NCI-H1048 (cell line): ENCODE measurements around the gene EXOC5.

ENCODE experiments used
- DNase-seq: peaks from one replicate; lab custom pipeline; 2025; lab: John Stamatoyannopoulos, UW

EXOC5 gene, protein sequence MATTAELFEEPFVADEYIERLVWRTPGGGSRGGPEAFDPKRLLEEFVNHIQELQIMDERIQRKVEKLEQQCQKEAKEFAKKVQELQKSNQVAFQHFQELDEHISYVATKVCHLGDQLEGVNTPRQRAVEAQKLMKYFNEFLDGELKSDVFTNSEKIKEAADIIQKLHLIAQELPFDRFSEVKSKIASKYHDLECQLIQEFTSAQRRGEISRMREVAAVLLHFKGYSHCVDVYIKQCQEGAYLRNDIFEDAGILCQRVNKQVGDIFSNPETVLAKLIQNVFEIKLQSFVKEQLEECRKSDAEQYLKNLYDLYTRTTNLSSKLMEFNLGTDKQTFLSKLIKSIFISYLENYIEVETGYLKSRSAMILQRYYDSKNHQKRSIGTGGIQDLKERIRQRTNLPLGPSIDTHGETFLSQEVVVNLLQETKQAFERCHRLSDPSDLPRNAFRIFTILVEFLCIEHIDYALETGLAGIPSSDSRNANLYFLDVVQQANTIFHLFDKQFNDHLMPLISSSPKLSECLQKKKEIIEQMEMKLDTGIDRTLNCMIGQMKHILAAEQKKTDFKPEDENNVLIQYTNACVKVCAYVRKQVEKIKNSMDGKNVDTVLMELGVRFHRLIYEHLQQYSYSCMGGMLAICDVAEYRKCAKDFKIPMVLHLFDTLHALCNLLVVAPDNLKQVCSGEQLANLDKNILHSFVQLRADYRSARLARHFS

DNA sequence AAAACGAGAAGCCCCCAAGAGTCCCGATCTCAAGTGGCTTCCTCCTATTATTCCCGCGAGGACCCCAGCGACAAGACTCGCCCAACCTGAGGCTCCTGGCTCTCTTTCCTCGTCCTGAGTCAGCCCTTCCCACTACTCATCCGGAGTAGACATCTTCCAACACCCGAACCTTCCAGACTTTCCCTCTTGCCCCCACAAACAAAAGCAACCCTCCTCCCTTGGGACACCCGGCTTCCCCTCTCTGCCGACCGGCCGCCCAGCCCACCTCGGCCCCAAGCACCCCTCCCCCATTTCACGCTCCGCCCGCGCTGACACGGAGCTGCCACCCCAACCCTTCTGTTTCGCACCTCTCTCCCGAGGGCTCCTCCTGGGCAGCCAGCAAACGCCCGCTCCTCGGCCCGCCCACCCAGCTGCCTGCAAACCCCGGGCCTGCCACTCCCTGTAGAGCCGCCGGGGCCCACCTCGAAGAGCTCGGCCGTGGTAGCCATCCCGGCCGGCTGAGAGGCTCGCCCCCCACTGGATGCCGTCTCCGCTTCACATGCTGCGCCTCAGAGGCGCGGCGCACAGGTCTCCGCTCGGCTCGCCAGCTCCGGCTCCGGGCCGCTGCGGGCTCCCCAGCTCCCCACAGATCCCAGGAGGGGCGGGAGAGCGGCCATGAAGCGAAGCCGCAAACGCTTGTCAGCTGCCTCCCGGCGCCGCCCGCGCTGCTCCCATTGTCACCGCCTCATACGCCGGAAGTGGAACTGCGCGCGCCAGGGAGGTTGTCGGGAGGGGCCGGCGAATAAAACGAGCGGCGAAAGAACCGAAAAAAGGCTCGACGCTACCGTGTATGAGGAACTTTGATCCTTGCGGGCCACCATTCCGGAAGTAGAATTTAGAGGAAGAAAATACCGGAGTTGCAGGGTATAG, at the start of gene EXOC5, which contains the start of gene AP5M1:
Gene EXOC5 (minus strand): TSS at position 745 of the 909 bp plus-strand sequence. CDS start 257 bp downstream, at position 488.
Gene AP5M1 (plus strand): TSS at position 811 of the 909 bp plus-strand sequence. CDS start 344 bp downstream, outside the sequence.
- DNase-seq = peak; percentile 83

DNA sequence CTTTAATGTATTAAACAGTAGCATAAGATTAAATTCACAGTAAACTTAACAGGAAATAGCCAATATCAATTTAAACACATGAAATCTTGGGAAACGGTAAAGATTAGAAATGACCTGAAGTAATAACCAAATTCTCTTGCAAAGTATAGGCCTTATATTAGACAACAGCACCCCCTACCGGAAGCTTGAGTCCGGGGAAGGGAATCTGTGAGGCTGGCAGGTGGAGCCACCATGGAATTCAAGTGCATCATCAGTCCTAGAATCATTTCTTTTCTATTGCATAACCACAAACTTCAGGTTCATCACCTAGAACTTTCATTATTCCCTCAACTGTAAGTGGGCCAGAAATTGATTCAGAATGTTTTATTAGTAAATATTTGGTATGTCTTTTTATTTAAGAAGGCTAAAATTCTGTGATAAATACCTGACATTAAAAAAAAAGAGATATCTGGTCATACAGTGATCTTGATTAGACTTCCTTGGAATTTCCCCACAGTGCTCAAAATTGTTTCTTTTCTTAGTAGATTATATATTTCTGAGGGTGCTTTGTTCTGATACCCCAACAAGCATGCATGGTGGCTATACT, 48.6 kb upstream of the EXOC5 start:
- peak; percentile 58 for DNase-seq

DNA sequence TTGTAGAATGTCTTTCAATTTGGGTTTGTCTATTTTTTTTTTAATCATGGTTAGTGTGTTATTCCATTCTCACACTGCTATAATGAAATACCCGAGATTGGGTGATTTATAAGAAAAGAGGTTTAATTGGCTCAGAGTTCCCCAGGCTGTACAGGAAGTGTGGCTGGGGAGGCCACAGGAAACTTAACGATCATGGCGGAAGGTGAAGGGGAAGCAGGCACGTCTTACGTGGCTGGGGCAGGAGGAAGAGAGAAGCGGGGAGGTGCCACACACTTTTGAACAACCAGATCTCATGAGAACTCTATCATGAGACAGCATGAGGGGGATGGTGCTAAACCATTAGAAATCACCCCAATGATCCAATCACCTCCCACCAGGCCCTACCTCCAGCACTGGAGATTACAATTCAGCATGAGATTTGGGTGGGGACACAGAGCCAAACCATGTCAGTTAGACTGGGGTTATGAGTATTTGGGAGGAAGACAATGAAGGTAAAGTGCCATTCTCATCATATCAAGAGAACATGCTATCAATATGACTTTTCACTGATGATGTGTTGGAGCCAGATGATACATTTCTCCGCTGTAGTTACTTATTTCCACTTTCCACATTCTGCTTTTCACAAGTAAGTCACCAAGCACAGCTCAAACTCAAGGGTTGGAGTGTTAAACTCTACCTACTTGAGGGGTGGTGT, 45.8 kb upstream of the EXOC5 start:
- no peak for DNase-seq

DNA sequence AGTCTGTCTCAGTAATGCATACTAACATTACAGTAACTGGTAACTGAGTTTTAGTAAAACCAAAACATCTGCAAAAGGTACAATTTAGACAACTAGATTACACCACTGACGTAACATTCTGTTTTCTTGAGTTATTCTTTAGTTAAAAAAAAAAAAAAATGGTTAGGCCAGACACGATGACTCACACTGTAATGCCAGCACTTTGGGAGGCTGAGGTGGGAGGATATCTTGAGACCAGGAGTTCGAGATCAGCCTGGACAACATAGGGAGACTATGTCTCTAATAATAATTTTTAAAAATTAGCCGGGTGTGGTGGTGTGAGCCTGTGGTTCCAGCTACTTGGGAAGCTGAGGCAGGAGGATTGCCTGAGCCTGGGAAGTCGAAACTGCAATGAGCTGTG, 34.2 kb upstream of the EXOC5 start:
- DNase-seq = no peak

DNA sequence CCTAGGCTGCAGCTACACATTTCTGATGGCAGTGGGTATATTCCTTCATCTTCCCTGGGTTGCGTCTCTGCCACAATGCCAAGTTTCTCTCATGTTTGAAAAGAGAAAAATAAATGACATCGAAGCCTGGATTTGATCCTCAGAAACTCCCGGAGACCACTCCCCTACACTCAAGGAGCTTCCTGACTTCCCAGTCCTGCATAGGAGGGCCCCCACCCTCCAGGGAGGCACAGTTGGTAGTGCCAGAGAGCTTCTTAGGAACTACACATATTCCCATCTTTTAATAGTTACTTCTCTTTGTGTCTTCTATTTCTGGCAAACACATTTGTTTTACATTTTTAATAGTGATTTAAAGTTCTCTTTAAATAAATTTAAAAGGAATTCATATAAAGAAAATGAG, 30.8 kb upstream of the EXOC5 start:
- no peak for DNase-seq

DNA sequence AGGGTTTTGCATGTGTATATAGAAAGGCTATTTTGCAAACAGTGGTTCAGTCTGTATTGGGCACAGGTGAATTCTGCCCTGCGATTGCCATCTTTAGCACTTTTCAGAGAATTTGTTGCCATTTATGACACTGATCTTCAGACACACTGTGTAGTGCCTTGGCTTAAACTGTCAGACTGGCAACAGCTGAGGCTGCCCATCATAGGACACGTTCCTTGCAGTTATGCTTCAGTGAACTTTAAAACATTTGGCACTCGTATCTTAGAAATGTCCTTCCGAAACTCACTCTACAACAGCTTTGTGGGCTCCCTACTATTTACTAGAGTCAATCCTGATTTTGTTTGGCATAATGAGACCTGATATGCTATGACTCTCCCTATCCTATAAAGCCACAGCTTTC, 29.1 kb upstream of the EXOC5 start:
- no peak for DNase-seq

DNA sequence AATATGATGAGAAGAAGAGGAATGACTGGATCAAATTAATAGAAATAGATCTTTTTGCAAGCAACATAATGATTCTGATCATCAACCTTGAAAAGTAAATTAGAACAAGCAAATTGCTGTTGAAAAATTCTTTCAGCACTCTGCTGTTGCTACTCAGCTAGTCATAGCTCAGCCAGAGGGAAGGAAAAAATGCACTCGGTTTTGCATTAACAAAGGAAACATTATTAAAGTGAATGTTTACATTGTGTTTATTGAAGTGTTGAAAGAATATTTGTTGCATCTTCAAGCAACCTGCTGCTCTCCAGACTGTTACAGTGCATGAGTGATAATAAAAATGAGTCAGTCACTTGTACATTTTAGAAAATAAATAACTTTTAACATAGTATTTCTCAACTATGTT, 26.5 kb upstream of the EXOC5 start:
- no peak for DNase-seq

DNA sequence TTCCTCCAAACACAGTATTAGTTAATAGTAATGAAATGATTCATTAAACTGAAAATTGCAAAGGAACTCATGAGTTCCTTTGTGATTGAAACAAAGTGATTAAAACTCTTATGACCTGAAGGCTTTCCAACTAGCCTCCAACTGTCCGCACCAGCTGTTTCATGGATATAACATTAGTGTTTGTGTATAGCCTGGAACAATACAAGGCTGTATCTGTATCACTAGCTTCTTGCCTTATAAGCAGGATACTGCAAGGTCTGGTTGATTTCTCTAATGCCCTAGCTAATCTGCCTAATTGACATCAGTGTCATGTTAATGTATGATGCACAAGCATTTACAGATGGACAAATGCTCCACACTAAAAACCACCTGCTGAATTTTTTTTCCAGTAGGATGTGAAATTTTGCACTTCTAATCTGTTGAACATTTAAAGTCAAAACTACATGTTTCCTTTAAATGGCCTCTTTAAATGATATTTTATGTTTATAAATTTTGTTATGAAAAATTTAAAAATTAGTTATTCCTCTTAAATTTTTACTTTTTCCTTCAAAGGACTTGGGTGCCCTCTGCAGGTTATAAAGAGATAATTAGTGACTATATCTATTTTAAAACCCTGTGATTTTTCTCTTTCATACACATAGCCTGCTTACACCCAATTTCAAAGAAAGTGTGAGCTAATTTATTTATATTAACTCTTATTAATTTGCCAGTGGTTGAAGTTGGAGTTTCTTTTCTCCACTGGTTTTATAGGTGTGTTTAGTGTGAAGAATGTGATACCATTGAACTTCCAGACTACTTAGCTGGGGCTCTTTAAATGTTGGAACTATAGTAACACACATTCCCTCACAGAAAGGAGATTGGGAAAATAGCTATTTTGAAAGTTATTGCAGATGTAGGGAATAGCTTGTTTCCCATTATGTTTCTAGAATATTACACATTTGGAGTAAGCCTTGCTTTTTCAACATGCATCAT, 25.4 kb upstream of the EXOC5 start:
- no peak for DNase-seq

DNA sequence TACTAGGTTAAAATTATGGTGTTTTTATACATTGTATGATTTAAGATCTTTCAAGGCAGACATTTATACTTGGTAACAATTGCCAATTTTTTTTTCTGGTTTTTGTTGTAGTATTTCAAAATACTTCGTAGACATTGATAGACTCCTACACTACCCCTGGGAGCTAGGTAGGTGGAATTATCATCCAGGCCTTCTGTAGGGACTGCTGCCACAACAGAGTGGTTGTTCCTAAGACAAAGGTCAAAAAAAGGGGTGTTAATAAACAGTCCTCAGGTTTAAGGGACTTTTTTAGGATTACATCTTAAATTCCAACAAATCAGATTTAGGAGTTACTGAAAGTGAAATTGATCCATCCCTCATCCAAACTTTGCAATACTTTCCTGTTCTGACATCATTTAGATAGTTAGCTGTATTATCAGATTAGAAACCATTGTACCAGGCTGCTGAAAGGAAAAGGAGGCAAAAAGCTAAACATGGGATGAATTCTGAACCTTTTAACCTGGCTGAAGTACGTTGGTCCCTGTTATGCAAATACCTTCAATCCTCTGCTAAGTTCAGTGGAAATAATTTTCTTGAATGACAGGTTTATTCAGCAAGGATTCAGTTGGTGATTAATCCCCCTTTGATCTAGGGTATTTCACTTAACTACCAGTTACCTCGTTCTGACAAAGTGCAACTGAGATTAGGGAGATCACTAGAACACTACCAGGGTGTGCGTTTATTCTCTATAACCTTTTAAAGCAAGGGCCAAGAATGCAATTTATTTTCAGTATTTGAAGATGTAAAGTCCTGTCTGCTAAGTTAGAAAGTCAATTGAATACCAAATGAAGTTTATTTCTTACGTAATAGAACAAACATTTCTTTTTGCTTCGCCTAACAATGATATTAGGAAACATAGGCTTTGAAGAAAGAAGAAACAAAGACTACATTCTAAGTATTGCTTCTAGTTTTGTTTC, 23.3 kb upstream of the EXOC5 start:
- no peak for DNase-seq

DNA sequence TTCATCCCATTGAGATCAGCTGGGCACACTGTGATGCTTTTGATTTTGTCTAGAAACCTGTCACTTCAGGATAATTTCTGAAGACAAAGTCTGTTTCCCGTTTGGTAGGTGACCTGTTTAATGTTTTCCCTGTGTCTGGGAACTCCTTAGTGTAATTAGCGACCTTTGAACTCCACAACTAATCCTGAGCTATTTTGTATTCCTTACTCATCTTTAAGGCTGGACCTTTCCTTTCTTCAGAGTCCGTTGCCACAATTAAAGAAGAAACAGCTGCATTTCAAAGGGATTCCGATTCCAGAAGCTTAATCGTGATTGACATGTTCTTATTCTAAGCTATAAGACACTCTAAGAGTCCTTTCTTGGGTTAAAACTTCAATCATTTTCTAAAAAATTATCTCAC, 22.0 kb upstream of the EXOC5 start:
- no peak for DNase-seq

DNA sequence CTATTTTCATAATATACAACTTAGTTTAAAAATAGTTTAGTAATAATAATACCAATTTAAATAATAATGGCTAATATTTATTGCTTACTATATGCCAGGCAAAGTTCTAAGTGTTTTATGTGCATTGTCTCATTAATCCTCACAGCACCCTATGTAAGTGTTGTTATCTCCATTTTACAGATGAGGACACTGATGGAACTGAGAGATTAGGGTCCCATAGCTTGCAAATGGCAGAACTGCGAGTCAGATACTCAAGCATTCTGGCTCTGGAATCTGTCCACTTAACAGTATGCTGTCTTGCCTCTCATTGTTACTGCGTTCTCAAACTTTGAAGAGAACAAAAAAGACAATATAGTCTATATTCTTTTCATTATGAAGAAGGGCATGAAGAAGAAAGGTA, 19.0 kb upstream of the EXOC5 start:
- DNase-seq = no peak

DNA sequence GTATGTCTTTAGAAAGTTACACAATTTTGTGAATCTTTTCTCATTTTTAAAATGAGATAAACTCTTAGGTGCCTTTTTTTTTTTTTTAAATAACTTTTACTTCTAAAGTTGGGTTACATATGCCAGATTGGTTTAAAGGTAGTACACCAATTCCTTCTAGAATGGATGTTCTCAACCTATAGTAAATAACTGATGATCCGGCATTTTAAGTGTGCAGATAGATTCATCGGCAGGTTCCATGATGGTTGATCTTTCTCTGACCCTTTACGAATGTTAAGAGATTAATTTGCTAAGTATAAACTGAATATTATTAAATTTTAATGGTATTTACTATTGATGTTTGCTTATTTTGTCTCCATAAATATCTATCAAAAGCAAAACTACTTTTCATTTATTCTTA, 8.4 kb upstream of the EXOC5 start:
- DNase-seq = no peak

DNA sequence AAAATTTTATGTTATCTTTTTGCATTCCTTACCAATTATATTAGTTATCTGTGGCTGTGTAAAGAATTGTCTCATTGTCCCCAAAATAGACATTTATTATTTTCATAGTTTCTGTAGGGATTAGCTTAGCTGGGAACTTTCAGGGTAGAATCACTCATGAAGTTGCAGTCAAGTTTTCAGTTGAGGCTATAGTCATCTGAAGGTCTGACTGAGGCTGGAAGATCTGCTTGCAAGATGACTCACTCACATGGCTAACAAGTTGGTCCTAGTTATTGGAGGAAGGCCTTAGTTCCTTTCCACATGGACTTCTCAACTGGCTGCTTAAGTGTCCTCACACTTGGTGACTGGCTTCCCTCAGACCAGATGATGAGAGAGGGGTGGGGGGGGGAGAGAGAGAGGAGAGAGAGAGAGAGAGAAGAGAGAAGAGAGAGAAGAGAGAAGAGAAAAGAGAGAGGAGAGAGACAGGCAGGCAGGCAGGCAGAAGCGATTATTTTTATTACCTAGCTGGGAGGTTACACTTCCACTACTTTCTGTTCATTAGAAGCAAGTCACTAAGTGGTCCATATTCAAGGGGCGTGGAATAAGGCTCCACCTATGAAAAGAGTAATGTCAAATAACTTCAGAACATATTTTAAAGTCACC, 6.4 kb upstream of the EXOC5 start:
- DNase-seq = no peak

DNA sequence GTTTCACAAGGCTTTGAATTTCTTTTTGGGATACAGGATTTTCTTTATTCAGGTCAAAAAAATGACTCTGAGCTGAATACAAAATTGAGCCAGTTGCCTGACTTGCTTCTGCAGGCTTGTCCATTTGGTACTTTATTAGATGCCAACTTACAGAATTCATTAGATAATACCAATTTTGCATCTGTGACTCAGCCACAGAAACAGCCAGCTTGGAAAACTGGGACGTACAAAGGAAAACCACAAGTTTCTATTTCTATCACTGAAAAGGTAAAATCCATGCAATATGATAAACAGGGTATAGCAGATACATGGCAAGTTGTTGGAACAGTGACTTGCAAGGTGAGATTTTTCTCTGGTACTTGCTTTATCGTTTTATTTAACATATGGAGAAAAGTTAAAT, 5.8 kb upstream of the EXOC5 start:
- DNase-seq = no peak

DNA sequence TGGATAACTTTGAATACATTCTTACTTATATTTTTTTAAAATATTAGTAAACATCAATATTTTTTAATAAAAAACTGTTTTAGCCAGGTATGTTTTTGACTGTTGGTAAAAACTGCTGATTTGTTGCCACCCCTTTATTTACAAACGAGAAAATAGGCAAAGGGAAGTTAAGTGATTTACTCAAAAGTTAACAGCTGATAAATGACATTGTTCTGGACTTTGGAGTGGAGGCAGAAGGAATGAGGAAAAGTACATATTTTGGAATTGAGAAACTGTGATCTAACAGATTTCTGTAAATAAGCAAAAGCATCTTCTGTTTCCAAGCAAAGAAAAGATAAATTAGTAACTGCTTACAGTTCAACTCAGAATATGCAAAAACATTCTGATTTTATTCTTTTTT, 4.5 kb upstream of the EXOC5 start:
- DNase-seq = no peak

DNA sequence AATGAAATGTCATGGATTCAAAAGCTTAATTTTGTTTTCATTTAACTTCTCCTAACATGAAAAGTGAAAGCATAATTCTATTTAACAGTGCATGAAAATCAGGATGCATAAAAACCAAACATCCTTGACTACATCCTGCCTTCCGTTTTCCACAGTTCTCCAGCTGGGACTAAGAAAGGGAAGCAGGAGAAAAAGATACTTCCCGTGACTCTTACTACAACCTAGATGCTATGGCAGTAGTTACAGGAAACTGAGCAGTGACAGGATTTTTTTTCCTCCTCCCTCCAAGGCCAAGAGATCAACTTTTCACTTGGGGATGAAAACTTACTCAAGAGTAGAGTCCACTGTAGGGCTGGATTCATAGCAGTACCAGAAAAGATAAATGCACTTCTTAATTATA, 2.6 kb downstream of the EXOC5 start:
- DNase-seq = no peak

DNA sequence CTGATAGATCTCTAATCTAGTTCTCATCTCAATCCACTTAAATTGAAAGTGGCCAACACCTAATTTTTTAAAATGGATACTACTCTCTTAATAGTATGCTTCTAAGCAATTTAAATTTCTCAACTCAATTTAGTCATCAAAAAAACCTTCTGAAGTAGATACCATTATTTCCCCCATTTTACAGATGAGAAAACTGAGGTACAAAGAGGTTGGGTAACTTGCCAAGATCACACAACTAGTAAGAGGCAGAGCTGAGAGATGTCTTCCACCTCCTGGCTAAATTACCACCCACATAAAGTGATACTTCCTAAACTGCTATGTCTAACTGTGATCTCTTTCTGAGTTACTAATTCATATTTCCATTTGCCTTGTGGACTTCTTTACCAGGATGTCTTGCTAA, 6.6 kb downstream of the EXOC5 start:
- DNase-seq = no peak

DNA sequence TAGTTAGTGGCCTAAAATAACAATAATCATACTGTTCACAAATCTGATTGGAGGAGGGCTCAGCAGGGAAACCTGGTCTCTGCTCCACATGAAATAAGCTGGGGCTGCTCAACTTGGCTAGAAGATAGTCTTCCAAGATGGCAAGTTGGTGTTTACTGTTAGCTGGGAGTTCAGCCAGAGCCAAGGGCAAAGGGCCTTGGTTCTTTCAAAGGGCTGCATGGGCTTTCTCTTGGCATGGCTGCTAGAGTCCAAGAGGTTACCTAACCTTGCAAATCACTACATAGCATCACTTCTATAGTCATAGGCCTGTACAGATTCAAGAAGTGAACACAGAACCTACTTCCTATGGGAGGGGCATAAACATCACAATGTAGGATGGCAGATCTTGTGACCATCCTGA, 7.1 kb downstream of the EXOC5 start:
- DNase-seq = no peak

DNA sequence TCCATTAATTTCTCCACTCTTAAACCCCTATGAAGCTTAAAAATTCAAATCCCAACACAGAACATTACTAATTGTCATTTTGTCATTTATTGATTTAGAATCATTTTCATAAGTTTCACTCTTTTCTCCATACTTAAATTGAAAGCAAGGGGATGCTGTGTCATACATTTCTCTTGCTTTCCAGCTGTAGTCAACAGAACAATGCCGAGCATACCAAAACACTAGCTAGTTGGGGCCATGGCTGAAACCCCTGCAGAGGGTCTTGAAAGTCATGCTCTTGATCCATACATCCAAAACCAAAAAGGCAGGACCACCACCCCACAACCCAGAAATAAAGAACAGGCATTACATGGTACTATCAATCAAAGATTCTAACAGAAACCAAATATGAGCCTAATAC, 9.0 kb downstream of the EXOC5 start:
- no peak for DNase-seq
